Activated CD4-positive, alpha-beta T cell treated with anti-CD3 and anti-CD28 coated beads, Interleukin-2, Interleukin-4, amounts not matched to agents 100 ng/mL and 50 ng/mL, durations not matched to agents 16 hours and 8 hours (primary cell): ENCODE measurements around the gene ZNF575.

Experiments used
- DNase-seq: peaks from one replicate; pipeline ENCODE4 v3.0.0-alpha.2; 2020; ENCODE audit warnings: low spot score

The ZNF575 gene

DNA sequence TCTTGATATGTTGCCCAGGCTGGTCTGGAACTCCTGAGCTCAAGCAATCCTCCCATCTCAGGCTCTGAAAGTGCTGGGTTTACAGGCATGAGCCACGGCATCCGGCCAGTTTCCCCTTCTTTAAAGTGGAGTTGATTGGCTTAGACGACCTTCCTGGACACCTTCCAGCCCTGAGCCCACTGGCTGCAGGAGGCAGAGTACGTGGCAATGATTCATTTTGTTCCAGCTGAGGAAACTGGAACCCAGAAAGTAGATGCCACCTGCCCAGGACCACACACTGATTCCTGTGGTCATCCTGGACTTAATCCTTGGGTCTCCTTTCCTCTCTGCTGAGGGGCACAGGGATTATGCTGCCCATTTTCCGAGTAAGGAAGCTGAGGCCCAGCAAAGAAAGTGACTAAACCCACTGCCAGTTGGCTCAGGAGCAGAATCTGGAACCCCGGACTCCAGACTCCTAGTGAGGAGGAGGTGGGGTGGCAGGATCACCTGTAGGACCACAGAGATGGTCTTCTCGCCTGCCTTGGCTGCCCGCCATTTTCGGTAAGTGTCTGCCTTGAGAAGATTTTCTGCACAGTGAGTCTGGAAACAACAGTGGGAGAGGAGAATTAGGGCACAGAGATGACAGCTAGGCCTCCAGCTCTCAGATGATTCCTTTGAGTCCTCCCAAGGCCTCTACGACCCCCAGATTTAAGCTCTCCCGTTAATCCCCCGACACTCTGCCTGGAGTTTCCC is 41.6 kb downstream of the ZNF575 start:
- DNase-seq: no peak

DNA sequence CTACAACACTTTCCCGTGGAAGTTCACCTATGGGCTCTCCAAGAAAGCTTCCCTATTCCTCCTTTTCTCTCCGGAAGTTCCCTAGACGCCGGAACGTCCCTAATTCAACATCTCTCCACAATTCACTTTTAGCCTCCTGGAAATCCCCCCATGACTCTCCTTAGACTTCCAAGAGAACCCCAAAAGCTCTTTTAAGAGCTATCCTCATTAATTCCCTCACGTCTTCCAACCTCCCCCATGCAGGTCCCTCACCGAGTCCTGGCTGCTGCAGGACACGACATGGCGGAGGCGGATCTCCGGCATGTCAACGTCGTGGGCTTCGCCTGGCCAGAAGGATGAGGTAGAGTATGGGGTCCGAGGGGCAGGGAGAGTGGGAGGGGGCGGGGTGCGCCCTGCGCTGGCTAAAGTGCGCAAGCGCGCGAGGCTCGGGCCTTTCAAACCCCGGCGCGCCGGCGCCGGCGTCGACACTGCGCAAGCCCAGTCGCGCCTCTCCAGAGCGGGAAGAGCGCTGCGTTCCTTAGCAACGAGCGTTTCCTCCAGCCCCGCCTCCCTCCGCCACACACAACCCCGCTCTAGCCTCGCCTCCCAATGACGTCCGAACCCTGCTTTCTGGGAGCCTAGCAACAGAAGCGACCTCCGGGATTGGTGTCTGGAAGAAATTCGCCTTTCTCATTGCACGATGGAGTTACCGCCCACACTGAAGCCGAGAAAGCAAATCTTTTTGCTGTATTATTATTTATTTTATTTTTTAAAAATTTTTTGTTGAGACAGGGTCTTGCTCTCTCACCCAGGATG is 42.4 kb downstream of the ZNF575 start, which contains the start of the genes PINLYP and XRCC1:
PINLYP (plus strand) TSS at position 646 of the 795 bp plus-strand sequence. CDS start 1,391 bp downstream, outside the sequence.
XRCC1 (minus strand) TSS at position 372 of the 795 bp plus-strand sequence; CDS start at position 303, 69 bp downstream.
- DNase-seq: peak; percentile 98

DNA sequence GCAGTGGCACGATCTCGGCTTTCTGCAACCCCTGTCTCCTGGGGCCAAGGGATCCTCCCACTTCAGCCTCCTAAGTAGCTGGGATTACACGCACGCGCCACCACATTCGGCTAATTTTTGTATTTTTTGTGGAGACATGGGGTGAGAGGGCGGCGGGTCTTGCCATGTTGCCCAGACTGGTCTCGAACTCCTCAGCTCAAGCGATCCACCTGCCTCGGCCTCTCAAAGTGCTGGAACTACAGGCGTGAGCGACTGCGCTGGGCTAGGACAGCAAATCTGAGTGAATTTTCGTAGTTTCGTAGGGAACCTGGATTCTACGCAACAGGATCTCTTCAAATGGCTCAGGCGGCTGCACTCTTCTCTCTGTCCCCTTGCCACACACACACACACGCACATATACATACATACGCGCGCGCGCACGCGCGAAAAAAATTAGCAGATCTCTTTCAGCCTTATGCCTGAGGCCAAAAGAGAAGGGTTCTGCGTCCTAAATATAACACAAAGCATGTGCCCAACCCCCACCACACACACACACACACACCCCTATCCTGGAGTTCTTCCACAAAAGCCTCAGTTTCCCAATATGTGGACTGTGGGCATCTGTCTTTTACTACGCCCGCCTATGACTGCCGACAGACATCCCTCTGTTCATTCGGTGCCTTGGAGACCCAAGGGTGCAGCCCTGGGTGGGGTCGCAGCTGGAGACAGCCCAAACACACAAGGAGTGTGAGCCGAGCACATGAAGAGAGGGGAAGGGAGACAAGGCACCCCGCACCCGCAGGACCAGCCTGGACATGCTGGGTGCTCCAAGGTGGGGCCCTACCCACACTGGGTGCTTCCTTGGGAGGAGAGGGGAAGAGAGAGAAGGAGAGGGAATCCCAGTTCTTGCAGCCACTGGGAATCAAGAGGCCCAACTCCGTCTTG is 43.2 kb downstream of the ZNF575 start:
- no peak for DNase-seq

DNA sequence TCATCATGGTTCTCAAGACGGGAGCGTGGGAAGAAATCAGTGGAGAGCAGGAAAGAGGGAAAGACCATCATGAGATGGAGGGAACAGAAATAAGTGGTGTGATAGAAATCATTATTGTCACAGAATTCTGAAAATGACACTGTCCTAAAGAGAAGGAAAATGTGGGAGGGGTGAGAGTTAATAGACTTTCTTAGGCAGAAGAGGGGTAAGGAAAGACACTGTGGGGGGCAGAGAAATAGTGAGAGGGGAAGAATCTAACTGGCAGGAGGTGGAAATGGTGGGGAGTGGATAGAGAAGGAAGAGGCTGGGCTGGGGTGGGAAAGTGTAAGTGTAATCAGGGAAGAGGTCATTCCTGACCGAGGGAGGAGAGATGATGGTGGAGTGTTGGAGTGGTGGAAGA is 45.8 kb downstream of the ZNF575 start:
- DNase-seq: no peak

DNA sequence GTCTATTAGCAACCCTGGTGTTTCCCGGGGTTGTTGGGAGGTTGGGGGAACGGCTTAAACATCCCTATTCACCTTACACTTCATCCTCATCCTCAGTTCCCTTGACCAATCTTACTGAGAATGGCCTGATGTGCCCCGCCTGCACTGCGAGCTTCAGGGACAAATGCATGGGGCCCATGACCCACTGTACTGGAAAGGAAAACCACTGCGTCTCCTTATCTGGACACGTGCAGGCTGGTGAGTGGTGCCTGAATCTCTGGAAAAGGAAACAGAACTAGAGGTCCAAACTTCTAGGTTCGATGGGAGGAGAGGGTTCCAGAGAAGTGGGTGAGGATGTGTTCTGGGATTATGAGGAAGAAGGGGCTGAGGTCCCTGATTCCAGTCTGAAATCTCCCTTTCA is 48.5 kb downstream of the ZNF575 start:
- DNase-seq: no peak

DNA sequence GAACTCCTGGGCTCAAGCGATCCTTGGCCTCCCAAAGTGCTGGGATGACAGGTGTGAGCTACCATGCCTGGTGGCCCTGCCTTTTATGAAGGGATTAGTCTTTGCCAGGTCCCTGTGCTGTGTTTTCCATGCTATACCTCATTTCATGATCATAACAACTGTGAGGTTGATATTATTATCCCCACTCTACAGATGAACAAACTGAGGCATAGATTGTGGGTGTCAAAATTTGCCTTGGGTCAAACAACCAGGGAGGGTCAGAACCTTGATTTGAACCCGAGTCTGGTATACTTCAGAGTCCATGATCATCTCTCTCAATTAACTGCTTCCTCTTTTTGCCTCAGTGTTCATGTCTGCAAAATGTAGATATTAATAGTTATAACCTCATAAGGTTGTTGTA is 49.5 kb downstream of the ZNF575 start:
- DNase-seq: no peak

DNA sequence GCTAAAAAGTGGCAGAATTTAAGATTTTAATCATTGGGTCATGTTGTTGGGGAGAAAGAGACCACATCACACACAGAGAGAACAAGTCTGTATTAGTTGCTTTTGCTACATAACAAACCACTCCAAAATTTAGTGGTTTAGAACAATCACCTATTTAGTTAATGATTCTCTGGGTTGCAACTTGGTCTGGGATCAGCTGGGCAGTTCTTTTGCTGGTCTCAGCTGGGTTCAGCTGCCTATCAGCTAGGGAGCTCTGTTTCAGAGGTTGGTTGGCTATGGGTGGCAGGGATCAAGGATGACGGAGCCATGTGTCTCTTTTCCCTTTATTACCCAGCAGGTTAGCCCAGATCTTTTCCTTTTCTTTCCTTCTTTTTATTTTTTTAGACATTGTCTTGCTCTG is 51.5 kb downstream of the ZNF575 start:
- DNase-seq: no peak
